OCI-LY1 (cell line): Measurements from ENCODE around the gene TMC4.

Experiments
- CTCF ChIP-seq: fragments of 200-600 bp; sonication (generic), shearing (Covaris generic); IDR thresholded peaks from 2 replicates; pipeline ENCODE4 v1.5.1; 2017; ENCODE audit warnings: mild to moderate bottlenecking, antibody characterized with exemption, low read length, moderate library complexity, mixed read lengths
- EZH2 ChIP-seq: fragments of 200-600 bp; sonication (generic), shearing (Covaris generic); IDR thresholded peaks from 2 replicates; pipeline ENCODE4 v1.8.0; 2017; ENCODE audit warnings: borderline replicate concordance, mixed run types, mild to moderate bottlenecking, antibody characterized with exemption, low read length, moderate library complexity, mixed read lengths

GRCh38 chr19:54160182-54160811 is 12.7 kb downstream of the TMC4 start:
- no peak for TF ChIP-seq CTCF
- no peak for TF ChIP-seq EZH2
